ENCODE data around the gene EPC1. TPM values are rescaled to one million over a fixed set of nuclear protein-coding genes. Genes with fewer than 3 reads are reported as not detected.

EPC1 gene
- polyA plus RNA-seq, 1 of the 3 experiments (the other 2 are of a cell fraction), result 21.8 TPM

DNA sequence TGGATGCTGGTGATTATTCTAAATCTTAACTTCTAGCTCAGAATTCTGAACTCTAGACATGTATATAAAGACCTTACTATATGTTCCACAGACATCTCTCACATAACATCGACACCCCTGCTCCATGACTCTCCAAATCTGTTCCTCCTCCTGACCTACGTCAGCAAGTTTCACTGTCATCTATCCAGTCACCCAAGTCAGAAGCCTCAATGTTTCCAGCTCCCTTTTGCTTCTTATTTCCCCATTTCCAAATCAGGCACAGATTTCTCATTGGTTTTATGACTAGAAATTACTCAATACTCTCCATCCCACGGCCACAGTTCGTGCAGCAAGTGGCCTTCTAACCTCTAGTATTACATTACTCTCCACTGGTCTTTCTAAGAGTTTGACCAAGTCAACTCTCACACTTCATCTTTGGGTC lies 28.5 kb downstream of the EPC1 start:
- DNase-seq, result no peak
- Histone ChIP-seq H3K27me3 (ENCODE audit: insufficient read depth) (no peaks in the 10 kb centered on the region), H3K27ac (ENCODE audit: low read depth in 2 of 2, low read length in 1 of 2) (peak overlapping the region in 1 of 2 experiments; percentile 47; a peak in 2 of 4 replicates), H3K9me2 (no peaks in the 10 kb centered on the region), H3K4me2 (no peak overlapping the region), H3K4me1 (ENCODE audit: control insufficient read depth in 1 of 2, insufficient read depth in 2 of 2, low read depth in 1 of 2, low read length in 1 of 2) (peaks cover 15 to 19% of the 10 kb centered on the region in 2 experiments; a peak in 3 of 4 replicates), H3F3A (replicated peaks; ENCODE audit: insufficient read depth) (peaks cover 12% of the 10 kb centered on the region), H3K9me3 (no peaks in the 10 kb centered on the region), H4K20me1 (ENCODE audit: insufficient read depth) (peaks cover 100% of the 10 kb centered on the region), H3K9ac (no peak overlapping the region), H3K4me3 (ENCODE audit: low read depth in 2 of 2, low read length in 1 of 2) (no peak overlapping the region), H3K36me3 (replicated peaks in 1 of 2; ENCODE audit: control insufficient read depth in 1 of 2, insufficient read depth in 2 of 2, low read length in 1 of 2) (peaks cover 4 to 30% of the 10 kb centered on the region in 2 experiments), H2AFZ (ENCODE audit: low read depth) (no peak overlapping the region), H3K79me2 (ENCODE audit: insufficient read depth) (peaks cover 99% of the 10 kb centered on the region)
- ChIA-PET CTCF (interaction anchor here (1.5 kb wide), 1 partner anchor 28 kb away, joined by 4 read pairs; no protein-coding TSS in a partner anchor), POLR2A (no interaction called here)
- 82% methylated on average over 4 of the region's 4 CpGs for WGBS (ENCODE audit: low lambda C conversion rate)
- TF ChIP-seq, protein P1, sequence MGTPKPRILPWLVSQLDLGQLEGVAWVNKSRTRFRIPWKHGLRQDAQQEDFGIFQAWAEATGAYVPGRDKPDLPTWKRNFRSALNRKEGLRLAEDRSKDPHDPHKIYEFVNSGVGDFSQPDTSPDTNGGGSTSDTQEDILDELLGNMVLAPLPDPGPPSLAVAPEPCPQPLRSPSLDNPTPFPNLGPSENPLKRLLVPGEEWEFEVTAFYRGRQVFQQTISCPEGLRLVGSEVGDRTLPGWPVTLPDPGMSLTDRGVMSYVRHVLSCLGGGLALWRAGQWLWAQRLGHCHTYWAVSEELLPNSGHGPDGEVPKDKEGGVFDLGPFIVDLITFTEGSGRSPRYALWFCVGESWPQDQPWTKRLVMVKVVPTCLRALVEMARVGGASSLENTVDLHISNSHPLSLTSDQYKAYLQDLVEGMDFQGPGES (IDR thresholded peaks at IDR 0.05; ENCODE audit: low read depth, low read length), result no peak
- TF ChIP-seq NFIC (IDR thresholded peaks at IDR 0.05; ENCODE audit: borderline replicate concordance) (no peak), ELF1 (IDR thresholded peaks at IDR 0.05) (no peak), RFX5 (IDR thresholded peaks at IDR 0.05; ENCODE audit: low read length) (no peak), NRF1 (IDR thresholded peaks at IDR 0.05; ENCODE audit: low read depth, low read length) (no peak), EZH2phosphoT487 (IDR thresholded peaks at IDR 0.05; ENCODE audit: borderline replicate concordance, low read depth) (no peak)
- TF ChIP-seq, protein P2, sequence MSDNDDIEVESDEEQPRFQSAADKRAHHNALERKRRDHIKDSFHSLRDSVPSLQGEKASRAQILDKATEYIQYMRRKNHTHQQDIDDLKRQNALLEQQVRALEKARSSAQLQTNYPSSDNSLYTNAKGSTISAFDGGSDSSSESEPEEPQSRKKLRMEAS (IDR thresholded peaks at IDR 0.05; ENCODE audit: low read depth), result no peak
- TF ChIP-seq, protein P3, sequence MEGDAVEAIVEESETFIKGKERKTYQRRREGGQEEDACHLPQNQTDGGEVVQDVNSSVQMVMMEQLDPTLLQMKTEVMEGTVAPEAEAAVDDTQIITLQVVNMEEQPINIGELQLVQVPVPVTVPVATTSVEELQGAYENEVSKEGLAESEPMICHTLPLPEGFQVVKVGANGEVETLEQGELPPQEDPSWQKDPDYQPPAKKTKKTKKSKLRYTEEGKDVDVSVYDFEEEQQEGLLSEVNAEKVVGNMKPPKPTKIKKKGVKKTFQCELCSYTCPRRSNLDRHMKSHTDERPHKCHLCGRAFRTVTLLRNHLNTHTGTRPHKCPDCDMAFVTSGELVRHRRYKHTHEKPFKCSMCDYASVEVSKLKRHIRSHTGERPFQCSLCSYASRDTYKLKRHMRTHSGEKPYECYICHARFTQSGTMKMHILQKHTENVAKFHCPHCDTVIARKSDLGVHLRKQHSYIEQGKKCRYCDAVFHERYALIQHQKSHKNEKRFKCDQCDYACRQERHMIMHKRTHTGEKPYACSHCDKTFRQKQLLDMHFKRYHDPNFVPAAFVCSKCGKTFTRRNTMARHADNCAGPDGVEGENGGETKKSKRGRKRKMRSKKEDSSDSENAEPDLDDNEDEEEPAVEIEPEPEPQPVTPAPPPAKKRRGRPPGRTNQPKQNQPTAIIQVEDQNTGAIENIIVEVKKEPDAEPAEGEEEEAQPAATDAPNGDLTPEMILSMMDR (IDR thresholded peaks at IDR 0.05), result no peak

DNA sequence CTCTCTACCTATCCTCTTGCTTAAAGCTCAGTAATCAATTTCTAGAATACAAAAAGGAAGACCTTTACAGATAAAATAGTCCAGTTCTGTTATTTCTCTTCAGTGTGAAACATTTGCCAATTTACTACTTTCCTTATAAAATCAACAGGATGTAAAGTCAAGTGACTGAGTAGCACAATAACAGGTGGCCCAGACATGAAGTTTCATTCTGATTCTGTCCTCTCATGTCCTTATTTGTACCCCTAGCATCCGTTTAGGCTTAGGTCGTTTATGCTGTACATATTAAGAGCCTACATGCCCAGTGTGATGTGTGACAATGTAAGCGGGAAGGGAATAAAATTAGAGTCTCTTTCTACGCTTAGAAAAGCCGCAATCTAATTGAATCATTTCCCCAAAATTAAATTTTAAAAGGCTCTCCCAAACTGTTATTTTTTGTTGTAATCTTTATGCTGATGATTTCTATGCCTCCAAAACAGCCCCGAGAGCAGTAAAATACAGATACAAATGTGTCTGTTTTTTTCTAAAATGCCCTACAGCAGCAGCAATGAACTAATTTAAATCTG lies 29.1 kb downstream of the EPC1 start:
- Histone ChIP-seq H3K4me3 (ENCODE audit: low read depth in 2 of 2, low read length in 1 of 2) (no peak overlapping the region), H2AFZ (ENCODE audit: low read depth) (no peak overlapping the region), H3K9ac (no peak overlapping the region), H3K36me3 (replicated peaks in 1 of 2; ENCODE audit: control insufficient read depth in 1 of 2, insufficient read depth in 2 of 2, low read length in 1 of 2) (peaks cover 4 to 30% of the 10 kb centered on the region in 2 experiments), H3K9me3 (no peaks in the 10 kb centered on the region), H3F3A (replicated peaks; ENCODE audit: insufficient read depth) (peaks cover 12% of the 10 kb centered on the region), H4K20me1 (ENCODE audit: insufficient read depth) (peaks cover 100% of the 10 kb centered on the region), H3K4me2 (no peak overlapping the region), H3K9me2 (no peaks in the 10 kb centered on the region), H3K79me2 (ENCODE audit: insufficient read depth) (peaks cover 99% of the 10 kb centered on the region), H3K27ac (ENCODE audit: low read depth in 2 of 2, low read length in 1 of 2) (peak overlapping the region in 1 of 2 experiments; percentile 47; a peak in 2 of 4 replicates), H3K27me3 (ENCODE audit: insufficient read depth) (no peaks in the 10 kb centered on the region), H3K4me1 (ENCODE audit: control insufficient read depth in 1 of 2, insufficient read depth in 2 of 2, low read depth in 1 of 2, low read length in 1 of 2) (peaks cover 19 to 21% of the 10 kb centered on the region in 2 experiments; a peak in 3 of 4 replicates)
- TF ChIP-seq ELF1 (IDR thresholded peaks at IDR 0.05), result no peak
- TF ChIP-seq RFX5 (IDR thresholded peaks at IDR 0.05; ENCODE audit: low read length), result no peak
- no peak for TF ChIP-seq TAF1 (IDR thresholded peaks at IDR 0.05; ENCODE audit: borderline replicate concordance, low read depth, low read length)
- TF ChIP-seq, protein P4, sequence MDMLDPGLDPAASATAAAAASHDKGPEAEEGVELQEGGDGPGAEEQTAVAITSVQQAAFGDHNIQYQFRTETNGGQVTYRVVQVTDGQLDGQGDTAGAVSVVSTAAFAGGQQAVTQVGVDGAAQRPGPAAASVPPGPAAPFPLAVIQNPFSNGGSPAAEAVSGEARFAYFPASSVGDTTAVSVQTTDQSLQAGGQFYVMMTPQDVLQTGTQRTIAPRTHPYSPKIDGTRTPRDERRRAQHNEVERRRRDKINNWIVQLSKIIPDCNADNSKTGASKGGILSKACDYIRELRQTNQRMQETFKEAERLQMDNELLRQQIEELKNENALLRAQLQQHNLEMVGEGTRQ (IDR thresholded peaks at IDR 0.05; ENCODE audit: borderline replicate concordance, low read depth, low read length), result no peak
- TF ChIP-seq, protein P5, sequence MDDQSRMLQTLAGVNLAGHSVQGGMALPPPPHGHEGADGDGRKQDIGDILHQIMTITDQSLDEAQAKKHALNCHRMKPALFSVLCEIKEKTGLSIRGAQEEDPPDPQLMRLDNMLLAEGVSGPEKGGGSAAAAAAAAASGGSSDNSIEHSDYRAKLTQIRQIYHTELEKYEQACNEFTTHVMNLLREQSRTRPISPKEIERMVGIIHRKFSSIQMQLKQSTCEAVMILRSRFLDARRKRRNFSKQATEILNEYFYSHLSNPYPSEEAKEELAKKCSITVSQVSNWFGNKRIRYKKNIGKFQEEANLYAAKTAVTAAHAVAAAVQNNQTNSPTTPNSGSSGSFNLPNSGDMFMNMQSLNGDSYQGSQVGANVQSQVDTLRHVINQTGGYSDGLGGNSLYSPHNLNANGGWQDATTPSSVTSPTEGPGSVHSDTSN (IDR thresholded peaks at IDR 0.05), result no peak
- no peak for TF ChIP-seq MXI1 (IDR thresholded peaks at IDR 0.05; ENCODE audit: low read depth, low read length)
- no peak for TF ChIP-seq FOXM1 (IDR thresholded peaks at IDR 0.05; ENCODE audit: low read depth)
- 76% methylated on average over 6 of the region's 6 CpGs for WGBS (ENCODE audit: low lambda C conversion rate)
- DNase-seq, result no peak
- CTCF ChIA-PET, result interaction anchor here (1.5 kb wide), 1 partner anchor 28 kb away, joined by 4 read pairs; no protein-coding TSS in a partner anchor
- POLR2A ChIA-PET, result no interaction called here

All from SK-N-SH (cell line).